CD14-positive monocyte (primary cell): ENCODE data around the gene TOR1A. TPM values are rescaled to one million over a fixed set of nuclear protein-coding genes. Genes with fewer than 3 reads are reported as not detected.

Experiments
- DNase-seq, 3 donors: peaks; one replicate each; pipeline ENCODE4 v3.0.0-alpha.2; 2011 to 2022
- H2AFZ ChIP-seq: 2 replicates; pipeline ENCODE4 v1.6.0; 2012; ENCODE audit warnings: mild to moderate bottlenecking, low read depth, low read length, inconsistent platforms; ENCODE audit not compliant: insufficient read depth, poor library complexity, severe bottlenecking
- H3K27ac ChIP-seq, 2 donors: 1 replicate in 1 of 2; 2 replicates in 1 of 2; pipeline ENCODE4 v1.5.1; 2012 to 2013; ENCODE audit warnings: low read length in 2 of 2, control low read depth in 1 of 2, inconsistent platforms in 1 of 2, low read depth in 1 of 2, mild to moderate bottlenecking in 1 of 2
- H3K27me3 ChIP-seq, 2 donors: one replicate each; pipeline versions ENCODE4 v1.6.0 to v1.6.1; 2011 to 2013; ENCODE audit warnings: low read length in 2 of 2; ENCODE audit not compliant: control insufficient read depth in 2 of 2, insufficient read depth in 2 of 2
- H3K36me3 ChIP-seq, 2 donors: replicated peaks in 1 of 2; 1 replicate in 1 of 2; 2 replicates in 1 of 2; pipeline versions ENCODE4 v1.5.1 to v1.6.1; 2012 to 2013; ENCODE audit warnings: low read length in 2 of 2, control low read depth in 1 of 2, inconsistent platforms in 1 of 2, mild to moderate bottlenecking in 1 of 2; ENCODE audit not compliant: insufficient read depth in 2 of 2, control insufficient read depth in 1 of 2
- H3K4me1 ChIP-seq, 2 donors: 1 replicate in 1 of 2; 2 replicates in 1 of 2; pipeline versions ENCODE4 v1.5.1 to v1.6.1; 2012 to 2013; ENCODE audit warnings: low read length in 2 of 2, control low read depth in 1 of 2, inconsistent platforms in 1 of 2, mild to moderate bottlenecking in 1 of 2, moderate library complexity in 1 of 2; ENCODE audit not compliant: insufficient read depth in 2 of 2, control insufficient read depth in 1 of 2
- H3K4me2 ChIP-seq: replicated peaks from 2 replicates; pipeline ENCODE3; 2012; ENCODE audit warnings: low read length, moderate library complexity, mild to moderate bottlenecking; ENCODE audit not compliant: poor library complexity, severe bottlenecking; ENCODE audit errors: extremely low read depth
- H3K4me3 ChIP-seq, 3 experiments: fragments of 200-600 bp in 1 of 3; sonication (generic) in 1 of 3; replicated peaks in 1 of 3; 1 replicate in 2 of 3; 2 replicates in 1 of 3; pipeline ENCODE4 v1.5.1; 2011 to 2013; ENCODE audit warnings: low read length in 3 of 3, mild to moderate bottlenecking in 3 of 3, control low read depth in 2 of 3, low read depth in 2 of 3, inconsistent platforms in 1 of 3, moderate library complexity in 1 of 3
- H3K79me2 ChIP-seq: 2 replicates; pipeline ENCODE4 v1.6.0; 2012; ENCODE audit warnings: mild to moderate bottlenecking, control low read depth, inconsistent platforms, low read length, moderate library complexity; ENCODE audit not compliant: insufficient read depth
- H3K9ac ChIP-seq: 2 replicates; pipeline ENCODE4 v1.6.0; 2017; ENCODE audit warnings: low read length, mild to moderate bottlenecking; ENCODE audit not compliant: insufficient read depth, poor library complexity, severe bottlenecking
- H3K9me3 ChIP-seq, 2 donors: replicated peaks in 1 of 2; 1 replicate in 1 of 2; 2 replicates in 1 of 2; pipeline versions ENCODE4 v1.5.1 to v1.6.1; 2012 to 2013; ENCODE audit warnings: low read length in 2 of 2, control low read depth in 1 of 2; ENCODE audit not compliant: control insufficient read depth in 1 of 2, insufficient read depth in 1 of 2
- H4K20me1 ChIP-seq: 2 replicates; pipeline ENCODE4 v1.6.0; 2012; ENCODE audit warnings: mild to moderate bottlenecking, low read length, control low read depth, moderate library complexity; ENCODE audit not compliant: insufficient read depth
- H3K27ac Mint-ChIP-seq, 7 donors: one replicate each; pipeline ENCODE4 v1.8.0; 2020; ENCODE audit warnings: mild to moderate bottlenecking in 7 of 7, mixed read lengths in 7 of 7, moderate library complexity in 6 of 7, inconsistent platforms in 2 of 7
- H3K27me3 Mint-ChIP-seq, 3 donors: one replicate each; pipeline ENCODE4 v1.8.0; 2021 to 2022; ENCODE audit warnings: low read depth in 3 of 3, mild to moderate bottlenecking in 3 of 3, mixed read lengths in 3 of 3, moderate library complexity in 3 of 3, inconsistent platforms in 1 of 3
- H3K36me3 Mint-ChIP-seq, 2 donors: one replicate each; pipeline ENCODE4 v1.8.0; 2020; ENCODE audit warnings: mixed read lengths in 2 of 2, inconsistent platforms in 1 of 2, mild to moderate bottlenecking in 1 of 2
- H3K4me1 Mint-ChIP-seq: one replicate; pipeline ENCODE4 v1.8.0; 2020; ENCODE audit warnings: mild to moderate bottlenecking, mixed read lengths
- H3K4me3 Mint-ChIP-seq, 2 donors: one replicate each; pipeline ENCODE4 v1.8.0; 2020; ENCODE audit warnings: mild to moderate bottlenecking in 2 of 2, mixed read lengths in 2 of 2, moderate library complexity in 1 of 2
- H3K9me3 Mint-ChIP-seq, 7 donors: one replicate each; pipeline ENCODE4 v1.8.0; 2020 to 2022; ENCODE audit warnings: mixed read lengths in 7 of 7, mild to moderate bottlenecking in 6 of 7, moderate library complexity in 6 of 7, inconsistent platforms in 2 of 7
- WGBS: methylation state at CpG from one replicate; pipeline ENCODE4 v1.1.5; 2013; ENCODE audit warnings: missing lambda C conversion rate; ENCODE audit not compliant: insufficient coverage; 5-methylcytosine and 5-hydroxymethylcytosine counted together
- intact Hi-C, 2 donors: fragments of 100-400 bp; cut with micrococcal nuclease; formaldehyde crosslinking; loops; one replicate each; pipeline versions ENCODE4 v1.15.0 to v1.15.1; 2023
- polyA plus RNA-seq, 3 donors: library from polyadenylated mRNA; depleted of rRNA in 1 of 3; unstranded in 2 of 3; stranded (reverse) in 1 of 3; fragments of 300-500 nt in 2 of 3; fragments of >200 nt in 1 of 3; fragmentation: Illumina TruSeq in 2 of 3; gene quantifications; 1 replicate in 2 of 3; 2 replicates in 1 of 3; pipeline ENCODE4 v1.2.3, GENCODE V29; 2012 to 2021
- TF ChIP-seq, protein P1 (sequence below): fragments of 200-600 bp; IDR thresholded peaks from one replicate; pipeline ENCODE4 v1.8.0; 2022; ENCODE audit warnings: antibody characterized with exemption, mild to moderate bottlenecking

TOR1A gene
- polyA plus RNA-seq, 3 donors: 41.2 to 95.3 (median 89.6) TPM

DNA sequence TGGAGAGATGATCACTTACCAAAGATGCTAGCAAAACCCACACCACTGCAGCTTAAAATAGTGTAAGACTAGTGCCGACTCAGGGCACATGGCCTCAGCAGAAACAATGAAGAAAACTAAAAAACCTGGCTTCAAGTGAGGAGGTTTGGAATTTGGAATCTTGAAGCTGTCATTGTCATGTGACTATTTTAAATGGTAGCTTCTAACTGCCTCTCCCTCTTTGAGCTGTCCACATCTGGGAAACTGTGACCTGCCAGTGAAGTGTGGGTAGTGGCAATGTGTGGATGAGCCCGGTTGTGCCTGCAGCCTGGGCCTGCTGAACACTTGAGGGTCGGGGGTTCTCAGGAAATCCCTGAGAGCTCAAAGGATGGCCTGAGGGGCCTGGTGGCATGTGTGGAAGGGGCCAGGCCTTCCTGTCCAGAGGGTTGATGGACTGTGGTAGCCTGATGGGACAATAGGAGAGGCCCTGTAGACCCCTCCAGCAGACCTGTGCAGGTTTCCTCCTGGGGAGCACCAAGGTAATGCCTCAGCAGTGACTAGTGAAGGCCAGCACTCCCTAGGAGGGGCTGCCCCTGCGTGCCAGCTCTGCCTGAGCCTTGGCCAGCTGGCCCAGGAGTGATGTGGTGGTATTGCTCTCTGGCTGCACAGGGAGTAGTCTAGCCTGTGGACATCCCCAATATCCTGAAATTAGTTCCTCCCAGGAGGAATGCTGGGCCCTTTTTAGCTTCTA is 24.9 kb upstream of the TOR1A start:
- Mint-ChIP-seq H3K4me1 (peaks cover 15% of the 10 kb centered on the region), H3K9me3 (peaks cover 0 to 3% (median 0%) of the 10 kb centered on the region in 7 donors), H3K27me3 (no peaks in the 10 kb centered on the region), H3K4me3 (no peak overlapping the region), H3K36me3 (peaks cover 42 to 46% of the 10 kb centered on the region in 2 donors), H3K27ac (no peak overlapping the region)
- Histone ChIP-seq H3K9me3 (no peaks in the 10 kb centered on the region), H3K4me1 (peaks cover 7 to 11% of the 10 kb centered on the region in 2 donors), H3K9ac (no peak overlapping the region), H4K20me1 (no peaks in the 10 kb centered on the region), H3K36me3 (peaks cover 33 to 39% of the 10 kb centered on the region in 2 donors), H3K79me2 (no peaks in the 10 kb centered on the region), H2AFZ (no peak overlapping the region), H3K4me3 (no peak overlapping the region), H3K4me2 (no peak overlapping the region), H3K27ac (no peak overlapping the region), H3K27me3 (no peaks in the 10 kb centered on the region)
- TF ChIP-seq, protein P1, sequence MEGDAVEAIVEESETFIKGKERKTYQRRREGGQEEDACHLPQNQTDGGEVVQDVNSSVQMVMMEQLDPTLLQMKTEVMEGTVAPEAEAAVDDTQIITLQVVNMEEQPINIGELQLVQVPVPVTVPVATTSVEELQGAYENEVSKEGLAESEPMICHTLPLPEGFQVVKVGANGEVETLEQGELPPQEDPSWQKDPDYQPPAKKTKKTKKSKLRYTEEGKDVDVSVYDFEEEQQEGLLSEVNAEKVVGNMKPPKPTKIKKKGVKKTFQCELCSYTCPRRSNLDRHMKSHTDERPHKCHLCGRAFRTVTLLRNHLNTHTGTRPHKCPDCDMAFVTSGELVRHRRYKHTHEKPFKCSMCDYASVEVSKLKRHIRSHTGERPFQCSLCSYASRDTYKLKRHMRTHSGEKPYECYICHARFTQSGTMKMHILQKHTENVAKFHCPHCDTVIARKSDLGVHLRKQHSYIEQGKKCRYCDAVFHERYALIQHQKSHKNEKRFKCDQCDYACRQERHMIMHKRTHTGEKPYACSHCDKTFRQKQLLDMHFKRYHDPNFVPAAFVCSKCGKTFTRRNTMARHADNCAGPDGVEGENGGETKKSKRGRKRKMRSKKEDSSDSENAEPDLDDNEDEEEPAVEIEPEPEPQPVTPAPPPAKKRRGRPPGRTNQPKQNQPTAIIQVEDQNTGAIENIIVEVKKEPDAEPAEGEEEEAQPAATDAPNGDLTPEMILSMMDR: no peak
- intact Hi-C loops: no loop called here
- no peak for DNase-seq
- no CpG with 5 or more reads among the region's 4 CpGs for WGBS

DNA sequence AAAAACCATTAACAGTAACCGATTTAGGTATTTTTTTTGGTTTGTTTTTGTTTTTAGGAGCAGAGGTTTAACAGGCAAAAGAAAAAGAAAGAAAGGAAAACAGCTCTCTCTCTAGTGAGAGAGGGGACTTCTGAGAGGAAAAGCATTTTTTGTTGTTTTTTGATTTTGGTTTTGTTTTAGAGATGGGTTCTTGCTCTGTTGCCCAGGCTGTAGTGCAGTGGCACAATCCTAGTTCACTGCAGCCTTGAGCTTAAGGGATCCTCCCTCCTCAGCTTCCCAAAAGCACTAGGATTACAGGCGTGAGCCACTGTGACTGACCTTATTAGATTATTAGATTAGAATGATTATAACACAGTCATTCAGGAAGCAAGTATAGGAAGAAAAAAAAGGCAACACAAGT is 21.4 kb upstream of the TOR1A start:
- H2AFZ ChIP-seq: no peak overlapping the region
- Mint-ChIP-seq H3K27me3 (no peaks in the 10 kb centered on the region), H3K4me1 (peaks cover 15% of the 10 kb centered on the region), H3K4me3 (no peak overlapping the region), H3K9me3 (no peaks in the 10 kb centered on the region), H3K27ac (peak overlapping the region in 3 of 7 donors; percentile 16 to 33 (median 28)), H3K36me3 (peaks cover 7 to 18% of the 10 kb centered on the region in 2 donors)
- TF ChIP-seq, protein P1: no peak
- intact Hi-C loops: no loop called here
- WGBS: 80% methylated on average over 1 of the region's 2 CpGs
- no peak for DNase-seq
- H3K9ac ChIP-seq: peak overlapping the region; percentile 36
- peaks cover 3% of the 10 kb centered on the region for H4K20me1 ChIP-seq
- H3K4me2 ChIP-seq: no peak overlapping the region
- peaks cover 2 to 14% of the 10 kb centered on the region in 2 donors for H3K36me3 ChIP-seq
- no peaks in the 10 kb centered on the region for H3K9me3 ChIP-seq
- H3K79me2 ChIP-seq: peaks cover 7% of the 10 kb centered on the region
- no peaks in the 10 kb centered on the region for H3K27me3 ChIP-seq
- no peak overlapping the region for H3K4me3 ChIP-seq
- peaks cover 7 to 11% of the 10 kb centered on the region in 2 donors for H3K4me1 ChIP-seq
- H3K27ac ChIP-seq: no peak overlapping the region
